ENCODE measurements around the gene PNMA8C. TPM values are rescaled to one million over a fixed set of nuclear protein-coding genes. Genes with fewer than 3 reads are reported as not detected.

The PNMA8C gene
- polyA plus RNA-seq, 1 of the 3 experiments (the other 2 are of a cell fraction) = 1.3 TPM

DNA sequence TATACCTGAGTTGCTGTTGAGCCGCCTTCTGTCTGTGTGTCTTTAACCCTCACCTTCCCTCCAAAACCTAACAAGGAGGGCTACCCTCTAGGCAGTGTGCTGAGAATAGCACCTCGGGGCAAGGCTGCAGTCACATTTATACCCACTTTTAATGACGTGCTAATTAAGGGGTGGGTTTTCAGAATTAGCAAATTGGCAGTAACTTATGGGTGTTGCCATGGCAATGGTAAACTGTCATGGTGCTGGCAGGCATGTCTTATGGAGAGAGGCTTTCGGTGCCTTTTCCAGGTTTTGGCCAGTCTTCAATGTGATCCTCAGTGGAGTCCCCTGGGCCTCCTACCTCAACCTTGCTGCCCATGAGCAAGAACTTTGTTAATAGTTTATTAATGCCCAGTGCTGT is 43.9 kb upstream of the PNMA8C start:
- no peaks in the 10 kb centered on the region for H3K9me3 ChIP-seq
- H3F3A ChIP-seq (replicated peaks; ENCODE audit: insufficient read depth) = peaks cover 24% of the 10 kb centered on the region
- POLR2A ChIA-PET = no interaction called here
- H3K4me2 ChIP-seq = no peak overlapping the region
- no peaks in the 10 kb centered on the region for H3K27me3 ChIP-seq (ENCODE audit: insufficient read depth)
- H3K4me1 ChIP-seq (ENCODE audit: control insufficient read depth in 1 of 2, insufficient read depth in 2 of 2, low read depth in 1 of 2, low read length in 1 of 2) = peaks cover 14 to 16% of the 10 kb centered on the region in 2 experiments; a peak in 2 of 4 replicates
- H3K36me3 ChIP-seq (replicated peaks in 1 of 2; ENCODE audit: control insufficient read depth in 1 of 2, insufficient read depth in 2 of 2, low read length in 1 of 2) = peaks cover 0 to 7% of the 10 kb centered on the region in 2 experiments
- H3K27ac ChIP-seq (ENCODE audit: low read depth in 2 of 2, low read length in 1 of 2) = no peak overlapping the region
- CTCF ChIA-PET = interaction anchor here (1.0 to 24.7 kb wide), 3 partner anchors 12 to 73 kb away, joined by 3 to 463 read pairs (median 11); no protein-coding TSS in a partner anchor
- no peak for DNase-seq
- H3K9me2 ChIP-seq = no peaks in the 10 kb centered on the region
- no peak overlapping the region for H3K9ac ChIP-seq
- H3K4me3 ChIP-seq (ENCODE audit: low read depth in 2 of 2, low read length in 1 of 2) = no peak overlapping the region
- 91% methylated on average over 4 of the region's 4 CpGs for WGBS (ENCODE audit: low lambda C conversion rate)
- peaks cover 8% of the 10 kb centered on the region; the same call in 1 of the 2 replicates for H3K79me2 ChIP-seq (ENCODE audit: insufficient read depth)
- no peak for TF ChIP-seq YY1 (IDR thresholded peaks at IDR 0.05; ENCODE audit: low read depth)
- H2AFZ ChIP-seq (ENCODE audit: low read depth) = no peak overlapping the region
- H4K20me1 ChIP-seq (ENCODE audit: insufficient read depth) = no peaks in the 10 kb centered on the region

DNA sequence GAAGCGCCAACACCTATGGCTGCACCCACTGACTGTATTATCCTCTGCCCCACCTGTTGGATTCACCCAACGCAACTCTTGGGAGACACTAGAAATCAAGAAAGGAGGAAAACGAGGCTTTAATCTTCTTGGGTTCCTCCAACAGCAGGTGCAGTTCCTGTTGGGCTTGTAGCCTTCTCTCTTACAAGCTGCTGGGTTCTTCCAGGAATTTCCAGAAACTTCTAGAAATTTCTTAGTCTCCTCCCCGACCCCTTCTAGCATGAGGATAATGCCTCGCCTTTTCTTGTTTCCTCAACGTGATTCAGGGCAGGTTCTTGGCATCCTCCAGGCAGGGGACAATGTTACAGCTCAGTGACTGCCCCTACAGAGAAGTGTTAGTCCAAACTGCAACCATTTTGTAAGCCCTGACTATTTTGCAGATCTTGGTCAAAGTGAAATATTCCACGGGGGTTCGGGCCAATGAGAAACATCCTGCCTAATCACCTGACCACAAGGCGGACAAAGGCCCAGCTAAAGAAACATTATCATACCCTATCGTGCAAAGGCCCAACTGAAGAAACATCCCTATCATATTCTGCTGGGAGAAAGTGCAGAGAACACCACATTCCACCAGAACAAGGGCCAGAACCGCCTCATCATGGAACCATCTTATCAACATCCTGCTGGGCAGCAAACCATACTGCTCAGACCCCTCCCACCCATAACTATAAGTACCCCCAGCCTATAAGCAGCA is 43.2 kb upstream of the PNMA8C start:
- Histone ChIP-seq H3K36me3 (replicated peaks in 1 of 2; ENCODE audit: control insufficient read depth in 1 of 2, insufficient read depth in 2 of 2, low read length in 1 of 2) (peaks cover 0 to 8% of the 10 kb centered on the region in 2 experiments), H4K20me1 (ENCODE audit: insufficient read depth) (no peaks in the 10 kb centered on the region), H2AFZ (ENCODE audit: low read depth) (peak overlapping the region; percentile 100), H3K27ac (ENCODE audit: low read depth in 2 of 2, low read length in 1 of 2) (peak overlapping the region; percentile 68 to 81; a peak in 3 of 4 replicates), H3K9me2 (no peaks in the 10 kb centered on the region), H3K4me3 (ENCODE audit: low read depth in 2 of 2, low read length in 1 of 2) (peak overlapping the region; percentile 63 to 68), H3K9ac (peak overlapping the region; percentile 75), H3K79me2 (ENCODE audit: insufficient read depth) (peaks cover 8% of the 10 kb centered on the region; the same call in 1 of the 2 replicates), H3K9me3 (no peaks in the 10 kb centered on the region), H3F3A (replicated peaks; ENCODE audit: insufficient read depth) (peaks cover 30% of the 10 kb centered on the region), H3K4me1 (ENCODE audit: control insufficient read depth in 1 of 2, insufficient read depth in 2 of 2, low read depth in 1 of 2, low read length in 1 of 2) (peaks cover 16 to 18% of the 10 kb centered on the region in 2 experiments; a peak in 2 of 4 replicates), H3K4me2 (peak overlapping the region; percentile 92), H3K27me3 (ENCODE audit: insufficient read depth) (no peaks in the 10 kb centered on the region)
- peak in 1 of 2 experiments; percentile 73; a peak in 2 of 4 replicates for TF ChIP-seq EP300 (IDR thresholded peaks at IDR 0.05; ENCODE audit: borderline replicate concordance in 1 of 2, low read depth in 1 of 2, low read length in 1 of 2)
- TF ChIP-seq, protein P1, sequence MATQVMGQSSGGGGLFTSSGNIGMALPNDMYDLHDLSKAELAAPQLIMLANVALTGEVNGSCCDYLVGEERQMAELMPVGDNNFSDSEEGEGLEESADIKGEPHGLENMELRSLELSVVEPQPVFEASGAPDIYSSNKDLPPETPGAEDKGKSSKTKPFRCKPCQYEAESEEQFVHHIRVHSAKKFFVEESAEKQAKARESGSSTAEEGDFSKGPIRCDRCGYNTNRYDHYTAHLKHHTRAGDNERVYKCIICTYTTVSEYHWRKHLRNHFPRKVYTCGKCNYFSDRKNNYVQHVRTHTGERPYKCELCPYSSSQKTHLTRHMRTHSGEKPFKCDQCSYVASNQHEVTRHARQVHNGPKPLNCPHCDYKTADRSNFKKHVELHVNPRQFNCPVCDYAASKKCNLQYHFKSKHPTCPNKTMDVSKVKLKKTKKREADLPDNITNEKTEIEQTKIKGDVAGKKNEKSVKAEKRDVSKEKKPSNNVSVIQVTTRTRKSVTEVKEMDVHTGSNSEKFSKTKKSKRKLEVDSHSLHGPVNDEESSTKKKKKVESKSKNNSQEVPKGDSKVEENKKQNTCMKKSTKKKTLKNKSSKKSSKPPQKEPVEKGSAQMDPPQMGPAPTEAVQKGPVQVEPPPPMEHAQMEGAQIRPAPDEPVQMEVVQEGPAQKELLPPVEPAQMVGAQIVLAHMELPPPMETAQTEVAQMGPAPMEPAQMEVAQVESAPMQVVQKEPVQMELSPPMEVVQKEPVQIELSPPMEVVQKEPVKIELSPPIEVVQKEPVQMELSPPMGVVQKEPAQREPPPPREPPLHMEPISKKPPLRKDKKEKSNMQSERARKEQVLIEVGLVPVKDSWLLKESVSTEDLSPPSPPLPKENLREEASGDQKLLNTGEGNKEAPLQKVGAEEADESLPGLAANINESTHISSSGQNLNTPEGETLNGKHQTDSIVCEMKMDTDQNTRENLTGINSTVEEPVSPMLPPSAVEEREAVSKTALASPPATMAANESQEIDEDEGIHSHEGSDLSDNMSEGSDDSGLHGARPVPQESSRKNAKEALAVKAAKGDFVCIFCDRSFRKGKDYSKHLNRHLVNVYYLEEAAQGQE (IDR thresholded peaks at IDR 0.05; ENCODE audit: low read depth, low read length) = no peak
- POLR2A ChIA-PET = no interaction called here
- CTCF ChIA-PET = interaction anchor here (1.0 to 24.7 kb wide), 3 partner anchors 11 to 72 kb away, joined by 3 to 463 read pairs (median 11); no protein-coding TSS in a partner anchor
- WGBS (ENCODE audit: low lambda C conversion rate) = 62% methylated on average over 11 of the region's 11 CpGs
- DNase-seq = no peak

Measured in SK-N-SH (cell line).